Vagina (tissue), 2 donors: ENCODE measurements around the gene IGF1. TPM values are rescaled to one million over a fixed set of nuclear protein-coding genes. Genes with fewer than 3 reads are reported as not detected.

ENCODE experiments used
- DNase-seq, 2 donors: peaks; one replicate each; pipeline ENCODE4 v3.0.0-alpha.2; 2017; ENCODE audit errors: extremely low spot score in 2 of 2
- H3K27ac ChIP-seq: fragments of 200-600 bp; sonication (generic); one replicate; pipeline ENCODE4 v1.5.1; 2019
- H3K27me3 ChIP-seq: fragments of 200-600 bp; sonication (generic); one replicate; pipeline ENCODE4 v1.5.1; 2019
- H3K36me3 ChIP-seq, 2 donors: fragments of 200-600 bp; sonication (generic); one replicate each; pipeline ENCODE4 v1.5.1; 2017 to 2019
- H3K4me1 ChIP-seq: fragments of 200-600 bp; sonication (generic); one replicate; pipeline ENCODE4 v1.5.1; 2019
- H3K4me3 ChIP-seq, 2 donors: fragments of 200-600 bp; sonication (generic); 1 replicate in 1 of 2; 2 replicates in 1 of 2; pipeline ENCODE4 v1.5.1; 2016 to 2019
- H3K9me3 ChIP-seq: fragments of 200-600 bp; sonication (generic); one replicate; pipeline ENCODE4 v1.5.1; 2019
- POLR2A ChIP-seq, 2 donors: fragments of 450-650 bp; IDR thresholded peaks; one replicate each; pipeline ENCODE4 v1.6.1; 2017; ENCODE audit warnings: antibody characterized with exemption in 2 of 2, mild to moderate bottlenecking in 2 of 2, moderate library complexity in 2 of 2
- POLR2AphosphoS5 ChIP-seq, 2 donors: sonication (generic); formaldehyde crosslinking; IDR thresholded peaks; one replicate each; pipeline ENCODE4 v1.9.0; 2017; ENCODE audit warnings: antibody characterized with exemption in 2 of 2, mild to moderate bottlenecking in 2 of 2, low read depth in 1 of 2; ENCODE audit not compliant: insufficient read depth in 1 of 2
- intact Hi-C: fragments of 100-400 bp; cut with DNase I; formaldehyde crosslinking; loops from one replicate; pipeline ENCODE4 v1.15.1; 2023
- total RNA-seq: library from RNA; depleted of rRNA; stranded (reverse); fragments of >200 nt; gene quantifications from one replicate; pipeline ENCODE4 v1.2.3, GENCODE V29; 2016
- TF ChIP-seq, protein P1 (sequence below), 3 experiments: fragments of 450-650 bp in 2 of 3; fragments of 200-600 bp in 1 of 3; sonication (generic) in 1 of 3; IDR thresholded peaks; one replicate each; pipeline ENCODE4 v1.5.1; 2017 to 2019; ENCODE audit warnings: antibody characterized with exemption in 3 of 3, mild to moderate bottlenecking in 2 of 3, moderate library complexity in 2 of 3

The IGF1 gene
- total RNA-seq, 1 donor from 2014 or later: 68.0 TPM

- TF ChIP-seq POLR2A (IDR thresholded peaks at IDR 0.05): no peak
- Histone ChIP-seq H3K4me1 (no peaks in the 10 kb centered on the region), H3K36me3 (no peaks in the 10 kb centered on the region), H3K4me3 (no peak overlapping the region), H3K27ac (no peak overlapping the region), H3K27me3 (no peaks in the 10 kb centered on the region), H3K9me3 (no peaks in the 10 kb centered on the region)
- DNase-seq: no peak
- intact Hi-C loops: no loop called here
Measured at GRCh38 chr12:102415515-102415914, 64.8 kb downstream of the IGF1 start.

DNA sequence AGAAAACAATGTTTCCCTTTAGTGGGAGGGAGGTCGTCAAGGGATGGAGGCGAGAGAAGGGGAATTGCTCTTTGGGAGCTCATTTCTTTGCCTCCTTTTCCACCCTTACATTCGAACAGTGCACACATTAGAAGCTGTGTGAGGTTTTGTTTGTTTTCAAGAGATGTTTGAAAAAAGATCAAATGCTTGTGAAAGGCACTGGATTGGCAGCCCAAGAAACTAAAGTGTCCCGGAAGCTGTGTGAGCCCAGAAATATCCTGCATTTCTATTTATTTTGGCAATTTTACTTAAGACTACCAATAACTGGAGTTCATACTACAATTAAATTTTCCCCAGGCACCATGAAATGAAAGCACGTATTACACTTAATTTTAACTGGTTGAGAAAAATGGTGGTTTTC, 67.0 kb downstream of the IGF1 start:
- no peaks in the 10 kb centered on the region for H3K27me3 ChIP-seq
- H3K9me3 ChIP-seq: no peaks in the 10 kb centered on the region
- no peaks in the 10 kb centered on the region for H3K36me3 ChIP-seq
- TF ChIP-seq POLR2AphosphoS5 (IDR thresholded peaks at IDR 0.05; ENCODE audit: insufficient read depth in 1 of 2, low read depth in 1 of 2) (no peak), POLR2A (IDR thresholded peaks at IDR 0.05) (no peak)
- TF ChIP-seq, protein P1, sequence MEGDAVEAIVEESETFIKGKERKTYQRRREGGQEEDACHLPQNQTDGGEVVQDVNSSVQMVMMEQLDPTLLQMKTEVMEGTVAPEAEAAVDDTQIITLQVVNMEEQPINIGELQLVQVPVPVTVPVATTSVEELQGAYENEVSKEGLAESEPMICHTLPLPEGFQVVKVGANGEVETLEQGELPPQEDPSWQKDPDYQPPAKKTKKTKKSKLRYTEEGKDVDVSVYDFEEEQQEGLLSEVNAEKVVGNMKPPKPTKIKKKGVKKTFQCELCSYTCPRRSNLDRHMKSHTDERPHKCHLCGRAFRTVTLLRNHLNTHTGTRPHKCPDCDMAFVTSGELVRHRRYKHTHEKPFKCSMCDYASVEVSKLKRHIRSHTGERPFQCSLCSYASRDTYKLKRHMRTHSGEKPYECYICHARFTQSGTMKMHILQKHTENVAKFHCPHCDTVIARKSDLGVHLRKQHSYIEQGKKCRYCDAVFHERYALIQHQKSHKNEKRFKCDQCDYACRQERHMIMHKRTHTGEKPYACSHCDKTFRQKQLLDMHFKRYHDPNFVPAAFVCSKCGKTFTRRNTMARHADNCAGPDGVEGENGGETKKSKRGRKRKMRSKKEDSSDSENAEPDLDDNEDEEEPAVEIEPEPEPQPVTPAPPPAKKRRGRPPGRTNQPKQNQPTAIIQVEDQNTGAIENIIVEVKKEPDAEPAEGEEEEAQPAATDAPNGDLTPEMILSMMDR (IDR thresholded peaks at IDR 0.05): no peak
- H3K27ac ChIP-seq: no peak overlapping the region
- no peak for DNase-seq
- H3K4me1 ChIP-seq: peaks cover 8% of the 10 kb centered on the region
- no peak overlapping the region for H3K4me3 ChIP-seq
- intact Hi-C loops: no loop called here

DNA sequence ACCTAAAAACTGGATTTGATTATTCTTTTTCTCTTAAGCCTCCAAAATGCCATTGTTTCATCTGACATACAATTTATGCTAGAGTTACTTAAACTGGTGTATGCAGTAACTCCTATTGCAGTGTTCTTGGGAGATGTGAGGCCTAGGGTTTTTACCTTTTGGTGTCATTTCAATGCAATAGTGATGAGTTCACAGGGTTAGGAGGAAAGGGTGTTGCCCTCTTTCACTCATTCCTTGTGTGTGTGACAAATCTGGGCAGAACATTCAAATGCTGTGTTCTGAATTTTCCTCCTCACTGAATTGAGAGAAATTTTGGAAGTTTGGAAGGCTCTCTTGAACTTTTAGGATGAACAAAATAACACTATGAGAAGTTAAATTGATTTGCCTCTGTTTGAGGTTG, 69.9 kb downstream of the IGF1 start:
- H3K36me3 ChIP-seq: no peaks in the 10 kb centered on the region
- no peak for DNase-seq
- no peaks in the 10 kb centered on the region for H3K9me3 ChIP-seq
- intact Hi-C loops: no loop called here
- H3K27ac ChIP-seq: no peak overlapping the region
- TF ChIP-seq POLR2A (IDR thresholded peaks at IDR 0.05) (no peak), POLR2AphosphoS5 (IDR thresholded peaks at IDR 0.05; ENCODE audit: insufficient read depth in 1 of 2, low read depth in 1 of 2) (no peak)
- TF ChIP-seq, protein P1 (IDR thresholded peaks at IDR 0.05): no peak
- no peak overlapping the region for H3K4me3 ChIP-seq
- no peaks in the 10 kb centered on the region for H3K27me3 ChIP-seq
- peaks cover 27% of the 10 kb centered on the region for H3K4me1 ChIP-seq

DNA sequence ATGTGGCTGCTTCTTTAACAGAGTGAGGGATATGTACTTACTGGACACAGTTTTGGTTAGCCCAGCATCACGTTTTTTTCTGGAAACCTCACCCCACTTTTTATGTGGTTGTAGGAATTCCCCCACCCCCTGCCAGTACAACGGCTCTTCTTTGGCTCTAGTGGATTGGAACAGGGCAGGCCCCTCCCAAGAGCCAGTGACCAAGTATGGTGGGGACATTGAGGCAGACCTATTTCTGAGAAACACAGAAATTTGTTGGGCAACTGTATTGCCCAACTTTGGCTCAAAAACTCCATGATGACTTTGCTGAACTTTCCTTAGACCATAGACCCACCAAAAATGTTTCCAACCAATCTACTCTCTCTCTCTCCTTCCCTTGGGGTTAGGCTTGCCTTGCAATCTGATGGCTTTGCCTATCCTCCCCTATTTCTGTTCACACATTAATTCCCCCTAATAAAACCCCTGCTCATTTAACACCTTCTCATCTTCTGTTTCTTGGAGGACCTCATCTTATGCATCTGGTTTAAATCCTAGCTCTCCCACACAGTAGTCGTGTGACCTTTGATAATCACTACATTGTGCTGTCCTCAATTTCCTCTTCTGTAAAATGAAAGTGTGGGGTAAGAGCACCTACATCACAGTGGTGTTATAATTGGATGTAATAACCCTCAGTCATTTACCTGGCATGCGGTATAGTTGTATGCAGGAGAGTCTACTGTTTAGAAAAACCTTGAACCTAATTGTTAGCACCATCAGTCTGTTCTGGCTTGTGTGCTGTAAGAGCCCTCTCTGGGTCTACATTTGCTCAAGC, 71.7 kb downstream of the IGF1 start:
- TF ChIP-seq, protein P1 (IDR thresholded peaks at IDR 0.05): no peak
- no peak for TF ChIP-seq POLR2A (IDR thresholded peaks at IDR 0.05)
- TF ChIP-seq POLR2AphosphoS5 (IDR thresholded peaks at IDR 0.05; ENCODE audit: insufficient read depth in 1 of 2, low read depth in 1 of 2): no peak
- no peak for DNase-seq
- no peaks in the 10 kb centered on the region for H3K27me3 ChIP-seq
- peaks cover 27% of the 10 kb centered on the region for H3K4me1 ChIP-seq
- H3K27ac ChIP-seq: peak overlapping the region; percentile 15
- no peak overlapping the region for H3K4me3 ChIP-seq
- intact Hi-C loops: no loop called here
- no peaks in the 10 kb centered on the region for H3K36me3 ChIP-seq
- H3K9me3 ChIP-seq: no peaks in the 10 kb centered on the region

GRCh38 chr12:102407776-102408486, 72.4 kb downstream of the IGF1 start:
- Histone ChIP-seq H3K27me3 (no peaks in the 10 kb centered on the region), H3K4me3 (no peak overlapping the region), H3K4me1 (peaks cover 27% of the 10 kb centered on the region), H3K9me3 (no peaks in the 10 kb centered on the region), H3K36me3 (no peaks in the 10 kb centered on the region), H3K27ac (peak overlapping the region; percentile 15)
- TF ChIP-seq, protein P1 (IDR thresholded peaks at IDR 0.05): no peak
- intact Hi-C loops: no loop called here
- DNase-seq: no peak
